HEK293T (cell line): ENCODE measurements around the gene PLAGL2.

Experiments
- ARNT ChIP-seq: fragments of 450-650 bp; IDR thresholded peaks from 2 replicates; pipeline ENCODE4 v1.6.1; 2017; ENCODE audit warnings: mild to moderate bottlenecking
- BHLHE40 ChIP-seq: fragments of 450-650 bp; IDR thresholded peaks from 2 replicates; pipeline ENCODE4 v1.6.1; 2016; ENCODE audit warnings: mild to moderate bottlenecking, moderate library complexity, borderline replicate concordance
- CTBP1 ChIP-seq: fragments of 450-650 bp; IDR thresholded peaks from 2 replicates; pipeline ENCODE4 v1.6.1; 2016; ENCODE audit warnings: borderline replicate concordance
- ELF4 ChIP-seq: fragments of 450-650 bp; IDR thresholded peaks from 2 replicates; pipeline ENCODE4 v1.6.1; 2017; ENCODE audit warnings: antibody characterized with exemption
- FOXA1 ChIP-seq: fragments of 450-650 bp; IDR thresholded peaks from 2 replicates; pipeline ENCODE4 v1.6.1; 2016; ENCODE audit warnings: mild to moderate bottlenecking
- FOXK2 ChIP-seq: fragments of 450-650 bp; IDR thresholded peaks from 2 replicates; pipeline ENCODE4 v1.6.1; 2016; ENCODE audit warnings: mild to moderate bottlenecking
- FOXM1 ChIP-seq: fragments of 450-650 bp; IDR thresholded peaks from 2 replicates; pipeline ENCODE4 v1.6.1; 2017; ENCODE audit warnings: mild to moderate bottlenecking, borderline replicate concordance
- HDGF ChIP-seq: fragments of 450-650 bp; IDR thresholded peaks from 2 replicates; pipeline ENCODE4 v1.6.1; 2017; ENCODE audit warnings: antibody characterized with exemption, borderline replicate concordance
- NFRKB ChIP-seq: fragments of 450-650 bp; IDR thresholded peaks from 2 replicates; pipeline ENCODE4 v1.6.1; 2016; ENCODE audit warnings: mild to moderate bottlenecking, moderate library complexity
- SP1 ChIP-seq: fragments of 450-650 bp; IDR thresholded peaks from 2 replicates; pipeline ENCODE4 v1.6.1; 2017
- SUZ12 ChIP-seq: fragments of 450-650 bp; IDR thresholded peaks from 2 replicates; pipeline ENCODE4 v1.6.1; 2016; ENCODE audit warnings: mild to moderate bottlenecking

DNA sequence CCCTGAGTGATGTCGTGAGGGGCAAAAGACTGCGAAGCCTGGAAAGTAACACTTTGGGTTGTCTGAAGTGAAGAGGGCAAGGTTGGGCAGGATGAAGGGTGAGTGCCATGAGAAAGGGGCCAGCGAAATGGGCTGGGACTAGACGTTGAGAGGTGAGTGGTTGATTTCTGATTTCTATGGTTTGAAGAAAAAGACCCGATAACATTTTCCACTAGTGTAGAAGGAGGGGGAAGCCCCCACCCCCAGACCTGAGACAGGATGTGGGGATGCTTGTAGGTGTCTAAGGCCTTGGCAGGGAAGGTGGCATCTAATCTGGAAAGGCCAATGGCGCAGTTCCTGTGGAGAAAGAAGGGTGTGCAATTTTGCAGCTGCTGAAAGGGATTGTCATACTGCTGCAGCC is 44.6 kb upstream of the PLAGL2 start:
- TF ChIP-seq SP1 (no peak), BHLHE40 (no peak), FOXK2 (no peak), SUZ12 (no peak), NFRKB (no peak), FOXA1 (no peak), CTBP1 (no peak), ARNT (no peak), ELF4 (no peak), FOXM1 (no peak), HDGF (no peak)
